Measurements from ENCODE around the gene EDN2.

EDN2 gene

GRCh38 chr1:41497056-41497440, 12.6 kb upstream of the EDN2 start:
- ChIA-PET CTCF (interaction anchor here (0.6 to 2.5 kb wide), 4 partner anchors 15 to 42 kb away, joined by 3 to 18 read pairs (median 4); no protein-coding TSS in a partner anchor), POLR2A (interaction anchor here (0.8 to 0.9 kb wide), 2 partner anchors 13 to 14 kb away, joined by 3 to 4 read pairs; partner anchors contain the start of gene EDN2)
- Histone ChIP-seq H3K27ac (ENCODE audit: extremely low read depth, low read depth, low read length) (no peak overlapping the region), H3K4me1 (ENCODE audit: control insufficient read depth, insufficient read depth, low read length) (peaks cover 2% of the 10 kb centered on the region), H3K9me3 (ENCODE audit: control insufficient read depth, insufficient read depth, low read depth, low read length) (no peaks in the 10 kb centered on the region), H3K4me3 (ENCODE audit: low read depth, low read length) (no peak overlapping the region), H3K36me3 (ENCODE audit: control insufficient read depth in 2 of 2, insufficient read depth in 1 of 2, low read length in 2 of 2) (no peaks in the 10 kb centered on the region)
- TF ChIP-seq ATF2 (tag by site-specific recombination; IDR thresholded peaks at IDR 0.05; ENCODE audit: low read depth) (peak; percentile 45; the same call in 1 of the 2 replicates), HIC1 (tag by site-specific recombination; IDR thresholded peaks at IDR 0.05) (peak; percentile 22; the same call in 1 of the 2 replicates), MYNN (tag by site-specific recombination; IDR thresholded peaks at IDR 0.05; ENCODE audit: borderline replicate concordance) (no peak), ZBTB10 (tag by site-specific recombination; IDR thresholded peaks at IDR 0.05) (0 out of 2 replicates have a peak, but pooled peaks have one; percentile 44)
- TF ChIP-seq, protein P1, sequence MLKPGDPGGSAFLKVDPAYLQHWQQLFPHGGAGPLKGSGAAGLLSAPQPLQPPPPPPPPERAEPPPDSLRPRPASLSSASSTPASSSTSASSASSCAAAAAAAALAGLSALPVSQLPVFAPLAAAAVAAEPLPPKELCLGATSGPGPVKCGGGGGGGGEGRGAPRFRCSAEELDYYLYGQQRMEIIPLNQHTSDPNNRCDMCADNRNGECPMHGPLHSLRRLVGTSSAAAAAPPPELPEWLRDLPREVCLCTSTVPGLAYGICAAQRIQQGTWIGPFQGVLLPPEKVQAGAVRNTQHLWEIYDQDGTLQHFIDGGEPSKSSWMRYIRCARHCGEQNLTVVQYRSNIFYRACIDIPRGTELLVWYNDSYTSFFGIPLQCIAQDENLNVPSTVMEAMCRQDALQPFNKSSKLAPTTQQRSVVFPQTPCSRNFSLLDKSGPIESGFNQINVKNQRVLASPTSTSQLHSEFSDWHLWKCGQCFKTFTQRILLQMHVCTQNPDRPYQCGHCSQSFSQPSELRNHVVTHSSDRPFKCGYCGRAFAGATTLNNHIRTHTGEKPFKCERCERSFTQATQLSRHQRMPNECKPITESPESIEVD (tag by site-specific recombination; IDR thresholded peaks at IDR 0.05) = no peak

DNA sequence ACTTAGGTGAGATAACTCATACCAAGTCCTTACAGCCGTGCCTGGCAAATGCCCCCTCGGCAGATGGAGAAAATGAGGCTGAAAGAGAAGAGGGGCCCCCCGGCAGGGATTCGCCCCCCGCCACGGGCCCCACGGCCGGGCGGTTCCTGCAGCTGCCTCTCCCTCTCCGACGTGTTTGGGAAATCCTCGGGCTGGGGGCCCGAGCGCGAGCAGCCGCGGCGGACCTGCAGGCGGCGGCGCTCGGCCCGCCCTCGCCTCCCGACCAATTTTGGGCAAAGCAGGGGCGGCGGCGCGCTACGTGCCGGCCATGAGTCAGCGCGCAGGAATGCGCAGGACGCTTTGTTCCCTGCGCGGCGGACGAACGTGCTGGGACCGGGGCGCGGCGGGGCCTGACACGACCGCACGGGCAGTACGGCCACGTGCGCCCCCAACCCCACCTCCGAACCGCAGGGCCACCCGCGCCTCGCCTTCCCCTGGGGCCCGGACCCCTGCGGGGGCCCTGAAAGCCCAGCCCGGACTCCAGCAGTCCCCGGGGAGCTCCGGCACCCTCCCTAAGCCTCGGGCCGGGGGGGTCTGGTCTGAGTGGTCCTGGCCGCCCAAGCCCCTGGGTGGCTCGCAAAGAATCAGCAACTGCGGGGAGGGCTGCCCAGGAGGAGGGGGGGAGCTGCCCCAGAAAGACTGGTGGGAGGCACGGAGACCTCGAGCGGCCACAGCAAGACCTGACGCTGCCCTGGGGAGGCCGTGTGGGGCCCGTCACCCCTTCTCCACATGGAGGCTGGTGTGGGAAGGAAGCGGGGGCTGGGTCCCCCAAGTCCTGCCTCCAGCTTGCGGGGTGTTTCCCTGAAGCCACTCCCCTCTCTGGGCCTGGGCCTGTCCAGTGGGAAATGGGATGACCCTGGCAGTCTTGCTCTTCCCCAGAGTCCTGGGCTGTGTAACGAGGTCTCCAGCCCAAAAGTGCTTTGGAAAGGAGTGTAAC, 11.9 kb upstream of the EDN2 start:
- H3K4me1 ChIP-seq (ENCODE audit: control insufficient read depth, insufficient read depth, low read length) = peaks cover 2% of the 10 kb centered on the region
- POLR2A ChIA-PET = interaction anchor here (0.8 to 0.9 kb wide), 2 partner anchors 12 to 14 kb away, joined by 3 to 4 read pairs; partner anchors contain the start of gene EDN2
- no peaks in the 10 kb centered on the region for H3K9me3 ChIP-seq (ENCODE audit: control insufficient read depth, insufficient read depth, low read depth, low read length)
- CTCF ChIA-PET = interaction anchor here (0.6 to 2.5 kb wide), 10 partner anchors 11 to 214 kb away, joined by 3 to 18 read pairs (median 3); partner anchors contain the start of gene EDN2
- peak overlapping the region; percentile 14 for H3K4me3 ChIP-seq (ENCODE audit: low read depth, low read length)
- peak overlapping the region; percentile 58 for H3K27ac ChIP-seq (ENCODE audit: extremely low read depth, low read depth, low read length)
- H3K36me3 ChIP-seq (ENCODE audit: control insufficient read depth in 2 of 2, insufficient read depth in 1 of 2, low read length in 2 of 2) = no peaks in the 10 kb centered on the region
- TF ChIP-seq TCF7L2 (IDR thresholded peaks at IDR 0.05; ENCODE audit: borderline replicate concordance, low read depth, low read length) (peak; percentile 80; the same call in 1 of the 2 replicates), KLF8 (tag by site-specific recombination; IDR thresholded peaks at IDR 0.05) (peak; percentile 93), GLIS1 (tag by site-specific recombination; IDR thresholded peaks at IDR 0.05) (peak; percentile 98), ZSCAN30 (tag by site-specific recombination; IDR thresholded peaks at IDR 0.05) (peak; percentile 36; the same call in 1 of the 2 replicates), ZNF510 (tag by site-specific recombination; IDR thresholded peaks at IDR 0.05; ENCODE audit: insufficient replicate concordance) (no peak), SP2 (tag by site-specific recombination; IDR thresholded peaks at IDR 0.05) (peak; percentile 43), HOXD13 (CRISPR knock-in tag; IDR thresholded peaks at IDR 0.05; ENCODE audit: borderline replicate concordance) (no peak), ZNF600 (tag by site-specific recombination; IDR thresholded peaks at IDR 0.05) (peak; percentile 90), SP7 (tag by site-specific recombination; IDR thresholded peaks at IDR 0.05) (peak; percentile 85), ZNF423 (tag by site-specific recombination; IDR thresholded peaks at IDR 0.05) (peak; percentile 84), ZNF146 (tag by site-specific recombination; IDR thresholded peaks at IDR 0.05) (0 out of 2 replicates have a peak, but pooled peaks have one; percentile 2), ZFP37 (tag by site-specific recombination; IDR thresholded peaks at IDR 0.05) (0 out of 2 replicates have a peak, but pooled peaks have one; percentile 11), ZNF624 (tag by site-specific recombination; IDR thresholded peaks at IDR 0.05) (no peak), EGR2 (tag by site-specific recombination; IDR thresholded peaks at IDR 0.05; ENCODE audit: low read depth) (peak; percentile 66), KLF10 (tag by site-specific recombination; IDR thresholded peaks at IDR 0.05) (peak; percentile 94), ZNF10 (tag by site-specific recombination; IDR thresholded peaks at IDR 0.05) (no peak; the same call in 1 of the 2 replicates)
- TF ChIP-seq, protein P2, sequence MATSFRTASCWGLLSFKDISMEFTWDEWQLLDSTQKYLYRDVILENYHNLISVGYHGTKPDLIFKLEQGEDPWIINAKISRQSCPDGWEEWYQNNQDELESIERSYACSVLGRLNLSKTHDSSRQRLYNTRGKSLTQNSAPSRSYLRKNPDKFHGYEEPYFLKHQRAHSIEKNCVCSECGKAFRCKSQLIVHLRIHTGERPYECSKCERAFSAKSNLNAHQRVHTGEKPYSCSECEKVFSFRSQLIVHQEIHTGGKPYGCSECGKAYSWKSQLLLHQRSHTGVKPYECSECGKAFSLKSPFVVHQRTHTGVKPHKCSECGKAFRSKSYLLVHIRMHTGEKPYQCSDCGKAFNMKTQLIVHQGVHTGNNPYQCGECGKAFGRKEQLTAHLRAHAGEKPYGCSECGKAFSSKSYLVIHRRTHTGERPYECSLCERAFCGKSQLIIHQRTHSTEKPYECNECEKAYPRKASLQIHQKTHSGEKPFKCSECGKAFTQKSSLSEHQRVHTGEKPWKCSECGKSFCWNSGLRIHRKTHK (tag by site-specific recombination; IDR thresholded peaks at IDR 0.05) = no peak

Data from HEK293 (cell line).